ENCODE results near the gene EVA1B. TPM values are rescaled to one million over a fixed set of nuclear protein-coding genes. Genes with fewer than 3 reads are reported as not detected.

EVA1B gene
- total and polyA plus RNA-seq, 2 donors (not counting 3 experiments of a cell fraction or from before 2014, with no cell fraction given), result 64.7 to 132 TPM

DNA sequence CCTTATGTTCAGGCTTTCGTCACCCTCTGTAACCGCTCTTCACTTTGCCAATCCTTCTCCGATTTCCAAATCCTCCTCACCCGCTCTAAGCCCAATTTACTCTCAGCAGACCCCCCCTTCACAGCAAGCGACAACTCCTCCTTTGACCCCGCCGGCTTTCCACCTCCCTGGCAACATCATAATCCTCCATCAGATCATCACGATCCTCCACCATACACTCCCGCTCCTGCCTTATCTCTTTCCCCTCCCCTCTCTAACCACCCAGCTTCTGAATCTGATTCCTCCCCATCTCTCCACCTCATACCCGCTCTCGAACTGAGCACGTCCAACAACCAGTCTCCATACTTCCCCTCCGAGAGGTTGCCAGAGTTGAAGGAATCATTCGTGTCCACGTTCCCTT is 7.5 kb upstream of the EVA1B start:
- Histone ChIP-seq H3K9me3 (replicated peaks; ENCODE audit: control insufficient read depth, insufficient read depth, low read length) (no peaks in the 10 kb centered on the region), H3K9ac (replicated peaks; ENCODE audit: extremely low read depth, insufficient read depth, low read length) (no peak overlapping the region), H3K36me3 (ENCODE audit: control insufficient read depth in 2 of 2, extremely low read depth in 1 of 2, insufficient read depth in 2 of 2, low read length in 2 of 2) (no peaks in the 10 kb centered on the region), H2AFZ (ENCODE audit: low read depth, low read length) (no peak overlapping the region), H3K4me1 (ENCODE audit: control insufficient read depth, extremely low read depth, insufficient read depth, low read length) (peaks cover 11% of the 10 kb centered on the region), H3K27me3 (ENCODE audit: control insufficient read depth in 2 of 2, insufficient read depth in 2 of 2, low read length in 2 of 2) (no peaks in the 10 kb centered on the region), H3K79me2 (ENCODE audit: control insufficient read depth, insufficient read depth, low read length) (no peaks in the 10 kb centered on the region), H3K27ac (ENCODE audit: insufficient read depth, low read depth, low read length) (no peak overlapping the region), H4K20me1 (replicated peaks; ENCODE audit: control insufficient read depth, extremely low read depth, insufficient read depth, low read length) (no peaks in the 10 kb centered on the region), H3K4me3 (replicated peaks in 1 of 3; ENCODE audit: insufficient read depth in 1 of 3, low read depth in 1 of 3, low read length in 3 of 3) (no peak overlapping the region), H3K4me2 (ENCODE audit: insufficient read depth, low read length) (no peak overlapping the region), H3K9me1 (replicated peaks; ENCODE audit: control insufficient read depth, extremely low read depth, insufficient read depth, low read length) (no peaks in the 10 kb centered on the region)
- FAIRE-seq, result no peak
- no TSS peak for BruUV-seq (replicated peaks)
- intact Hi-C loops (cut with micrococcal nuclease), result no loop called here
- DNase-seq (ENCODE audit: low read depth, low spot score), result no peak
- dilution Hi-C loops (cut with MboI; ENCODE audit: extremely low pct_ligation_motif_present, low sequenced_read_pairs), result no loop called here
- POLR2A ChIA-PET, result no interaction called here
- no peak for TF ChIP-seq CTCF (IDR thresholded peaks at IDR 0.05; ENCODE audit: extremely low read depth in 1 of 2, insufficient read depth in 1 of 2, low read depth in 1 of 2, low read length in 2 of 2)
- TF ChIP-seq, protein P1, sequence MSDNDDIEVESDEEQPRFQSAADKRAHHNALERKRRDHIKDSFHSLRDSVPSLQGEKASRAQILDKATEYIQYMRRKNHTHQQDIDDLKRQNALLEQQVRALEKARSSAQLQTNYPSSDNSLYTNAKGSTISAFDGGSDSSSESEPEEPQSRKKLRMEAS (IDR thresholded peaks at IDR 0.05; ENCODE audit: insufficient read depth, insufficient read length), result no peak
- TF ChIP-seq EZH2 (IDR thresholded peaks at IDR 0.05; ENCODE audit: borderline replicate concordance, low read depth, low read length, severe bottlenecking), result no peak
- no peak for TF ChIP-seq JUN (IDR thresholded peaks at IDR 0.05; ENCODE audit: borderline replicate concordance, insufficient read depth, insufficient read length, low read depth)
- TF ChIP-seq GATA2 (IDR thresholded peaks at IDR 0.05; ENCODE audit: insufficient read depth, insufficient read length, low read depth, low read length), result no peak
- TF ChIP-seq FOS (IDR thresholded peaks at IDR 0.05; ENCODE audit: borderline replicate concordance, insufficient read depth, low read length), result no peak
- no peak for TF ChIP-seq POLR2AphosphoS5 (IDR thresholded peaks at IDR 0.05; ENCODE audit: insufficient read depth, low read depth, low read length)
- TF ChIP-seq MYC (IDR thresholded peaks at IDR 0.05; ENCODE audit: low read depth, low read length), result no peak
- no peak for TF ChIP-seq POLR2A (IDR thresholded peaks at IDR 0.05; ENCODE audit: low read depth, low read length)
- CTCF ChIA-PET, result interaction anchor here (1.3 kb wide), 1 partner anchor 185 kb away, joined by 3 read pairs; no protein-coding TSS in a partner anchor

Measured in endothelial cell of umbilical vein (primary cell).